Measurements from ENCODE around the gene GRID1. TPM values are rescaled to one million over a fixed set of nuclear protein-coding genes. Genes with fewer than 3 reads are reported as not detected.
A peak's percentile ranks its signal among the peaks of the same experiment; 100 is the strongest.
"Not testable (repeated sequence)": the region's sequence is repeated elsewhere in the genome, so short reads cannot be mapped to it uniquely, and the experiment has no call there.

Gene GRID1
- total RNA-seq, 1 experiment from 2014 or later: not detected

DNA sequence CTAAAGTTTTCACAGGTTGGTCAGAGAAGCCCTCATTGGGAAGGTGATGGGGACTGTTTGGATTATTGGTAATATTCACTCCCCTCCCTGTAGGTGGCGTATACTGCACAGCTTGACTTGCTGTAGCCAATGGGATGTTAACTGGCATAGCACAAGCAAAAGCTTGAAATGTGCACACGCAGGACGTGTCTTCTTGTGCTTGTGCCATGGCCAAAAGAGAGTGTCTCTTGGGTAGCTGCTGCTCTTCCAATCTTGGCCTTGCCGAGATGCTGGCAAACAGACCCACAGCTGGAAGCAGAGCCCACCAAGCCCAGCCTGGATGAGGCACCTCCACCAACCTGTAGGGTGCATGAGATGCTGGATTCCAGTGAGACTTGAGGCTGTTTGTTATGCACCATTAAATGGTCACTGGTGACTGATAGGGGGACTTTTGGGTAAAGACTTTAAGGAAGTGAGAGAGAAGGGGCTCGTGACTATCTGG lies 266.0 kb downstream of the GRID1 start:
- TF ChIP-seq CTCF (IDR thresholded peaks at IDR 0.05; ENCODE audit: unreplicated experiment): peak; percentile 31
- Mint-ChIP-seq H3K4me1 (ENCODE audit: low read depth, unreplicated experiment) (no peaks in the 10 kb centered on the region), H3K27me3 (ENCODE audit: unreplicated experiment) (peaks cover 6% of the 10 kb centered on the region), H3K4me3 (ENCODE audit: low read depth, unreplicated experiment) (no peak overlapping the region), H3K36me3 (ENCODE audit: insufficient read depth, unreplicated experiment) (no peaks in the 10 kb centered on the region), H3K9me3 (ENCODE audit: low read depth, unreplicated experiment) (no peaks in the 10 kb centered on the region), H3K27ac (ENCODE audit: unreplicated experiment) (no peak overlapping the region)
- BruUV-seq (replicated peaks): no TSS peak
- CTCF ChIA-PET: interaction anchor here (0.6 to 0.7 kb wide), 2 partner anchors 13 to 135 kb away, joined by 4 to 6 read pairs; no protein-coding TSS in a partner anchor
- DNase-seq: peak; percentile 10
- intact Hi-C loops (cut with micrococcal nuclease; ENCODE audit: unreplicated experiment): no loop called here

DNA sequence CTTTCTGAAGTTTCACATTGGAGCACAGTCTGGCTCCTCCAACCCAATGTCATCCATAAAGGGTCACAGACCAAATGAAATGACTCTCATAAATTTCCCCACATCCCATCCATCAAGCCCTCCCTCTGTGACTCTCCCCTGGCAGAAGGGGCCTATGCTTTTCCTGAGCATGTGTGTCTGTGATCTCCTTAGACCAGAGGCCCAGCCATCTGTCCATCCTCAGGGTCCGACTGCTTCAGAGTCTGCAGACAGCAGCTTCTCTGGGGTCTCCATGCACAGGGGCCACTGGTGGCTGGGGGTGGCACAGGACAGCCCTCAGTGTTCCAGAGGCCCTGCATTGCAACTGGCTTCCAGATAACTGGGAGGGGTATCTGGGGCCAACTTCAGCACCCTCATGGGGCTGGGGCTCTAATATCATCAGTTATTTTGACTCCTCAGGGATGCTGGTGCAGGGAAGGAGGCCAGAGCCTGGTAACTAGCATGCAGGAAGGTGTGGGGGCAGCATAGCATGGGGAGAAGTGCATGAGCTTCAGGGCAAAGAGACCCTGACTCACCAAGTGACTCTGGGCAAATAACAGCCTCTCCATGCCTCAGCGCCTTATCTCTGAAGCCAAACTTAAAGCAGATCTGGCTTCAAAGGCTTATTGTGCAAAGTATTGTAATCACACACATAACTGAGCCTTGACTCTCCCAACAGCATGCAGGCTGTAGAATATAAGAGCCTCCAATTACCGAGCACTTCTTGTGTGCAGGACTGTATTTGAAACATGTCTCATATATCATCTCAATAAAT lies 266.9 kb downstream of the GRID1 start:
- Mint-ChIP-seq H3K4me1 (ENCODE audit: low read depth, unreplicated experiment) (no peaks in the 10 kb centered on the region), H3K27me3 (ENCODE audit: unreplicated experiment) (no peaks in the 10 kb centered on the region), H3K9me3 (ENCODE audit: low read depth, unreplicated experiment) (no peaks in the 10 kb centered on the region), H3K36me3 (ENCODE audit: insufficient read depth, unreplicated experiment) (no peaks in the 10 kb centered on the region), H3K27ac (ENCODE audit: unreplicated experiment) (no peak overlapping the region), H3K4me3 (ENCODE audit: low read depth, unreplicated experiment) (no peak overlapping the region)
- BruUV-seq (replicated peaks): no TSS peak
- no peak for TF ChIP-seq CTCF (IDR thresholded peaks at IDR 0.05; ENCODE audit: unreplicated experiment)
- DNase-seq: no peak
- CTCF ChIA-PET: no interaction called here
- intact Hi-C loops (cut with micrococcal nuclease; ENCODE audit: unreplicated experiment): no loop called here

GRCh38 chr10:86098187-86098881 lies 268.3 kb downstream of the GRID1 start:
- no TSS peak for BruUV-seq (replicated peaks)
- intact Hi-C loops (cut with micrococcal nuclease; ENCODE audit: unreplicated experiment): no loop called here
- no peak for DNase-seq
- Mint-ChIP-seq H3K27ac (ENCODE audit: unreplicated experiment) (no peak overlapping the region), H3K36me3 (ENCODE audit: insufficient read depth, unreplicated experiment) (no peaks in the 10 kb centered on the region), H3K27me3 (ENCODE audit: unreplicated experiment) (no peaks in the 10 kb centered on the region), H3K9me3 (ENCODE audit: low read depth, unreplicated experiment) (no peaks in the 10 kb centered on the region), H3K4me1 (ENCODE audit: low read depth, unreplicated experiment) (no peaks in the 10 kb centered on the region), H3K4me3 (ENCODE audit: low read depth, unreplicated experiment) (no peak overlapping the region)
- CTCF ChIA-PET: no interaction called here
- TF ChIP-seq CTCF (IDR thresholded peaks at IDR 0.05; ENCODE audit: unreplicated experiment): no peak

- CTCF ChIA-PET: not testable (repeated sequence)
Observed at GRCh38 chr10:86095061-86095460, 271.5 kb downstream of the GRID1 start.

GRCh38 chr10:86092311-86092710 lies 274.3 kb downstream of the GRID1 start:
- H3K4me1 Mint-ChIP-seq (ENCODE audit: low read depth, unreplicated experiment); H3K9me3 Mint-ChIP-seq (ENCODE audit: low read depth, unreplicated experiment); BruUV-seq (replicated peaks); H3K36me3 Mint-ChIP-seq (ENCODE audit: insufficient read depth, unreplicated experiment); H3K27ac Mint-ChIP-seq (ENCODE audit: unreplicated experiment); DNase-seq; CTCF ChIA-PET; H3K4me3 Mint-ChIP-seq (ENCODE audit: low read depth, unreplicated experiment); intact Hi-C loops (cut with micrococcal nuclease; ENCODE audit: unreplicated experiment): not testable (repeated sequence)
- peaks cover 20% of the 10 kb centered on the region for H3K27me3 Mint-ChIP-seq (ENCODE audit: unreplicated experiment)

More at GRCh38 chr10:86095061-86095460, 271.5 kb downstream of the GRID1 start:
- H3K36me3 Mint-ChIP-seq (ENCODE audit: insufficient read depth, unreplicated experiment); H3K9me3 Mint-ChIP-seq (ENCODE audit: low read depth, unreplicated experiment); H3K4me1 Mint-ChIP-seq (ENCODE audit: low read depth, unreplicated experiment); BruUV-seq (replicated peaks); DNase-seq; intact Hi-C loops (cut with micrococcal nuclease; ENCODE audit: unreplicated experiment); H3K27ac Mint-ChIP-seq (ENCODE audit: unreplicated experiment); H3K4me3 Mint-ChIP-seq (ENCODE audit: low read depth, unreplicated experiment); H3K27me3 Mint-ChIP-seq (ENCODE audit: unreplicated experiment): not testable (repeated sequence)
